Neural cell (in vitro differentiated cells): ENCODE measurements around the gene TMEM43. TPM values are rescaled to one million over a fixed set of nuclear protein-coding genes. Genes with fewer than 3 reads are reported as not detected.

Source experiments
- H2AFZ ChIP-seq: fragments of 200-600, 300-800 bp; sonication (generic), shearing (Covaris generic); 2 replicates; pipeline ENCODE4 v1.6.0; 2014; ENCODE audit warnings: low read depth, mild to moderate bottlenecking, antibody characterized with exemption, low read length, moderate library complexity
- H3F3A ChIP-seq: fragments of 200-600 bp; shearing (Covaris generic); 2 replicates; pipeline ENCODE4 v1.6.1; 2016; ENCODE audit warnings: mild to moderate bottlenecking, moderate library complexity, mixed read lengths, antibody characterized with exemption, low read length; ENCODE audit not compliant: insufficient read depth, poor library complexity, severe bottlenecking
- H3K27ac ChIP-seq: fragments of 200-600, 300-800 bp; sonication (generic), shearing (Covaris generic); 2 replicates; pipeline ENCODE4 v1.5.1; 2014; ENCODE audit warnings: mild to moderate bottlenecking, low read length, moderate library complexity
- H3K27me3 ChIP-seq: fragments of 300-800, 200-600 bp; sonication (generic), shearing (Covaris generic); 2 replicates; pipeline ENCODE4 v1.6.0; 2014; ENCODE audit warnings: mild to moderate bottlenecking, low read depth, low read length, moderate library complexity; ENCODE audit not compliant: insufficient read depth
- H3K36me3 ChIP-seq: fragments of 300-800, 200-600 bp; sonication (generic), shearing (Covaris generic); 2 replicates; pipeline ENCODE4 v1.5.1; 2014; ENCODE audit warnings: mild to moderate bottlenecking, antibody characterized with exemption, low read length, moderate library complexity; ENCODE audit not compliant: insufficient read depth
- H3K4me2 ChIP-seq: fragments of 300-800, 200-600 bp; sonication (generic), shearing (Covaris generic); 2 replicates; pipeline ENCODE4 v1.6.0; 2014; ENCODE audit warnings: mild to moderate bottlenecking, low read length
- H3K4me3 ChIP-seq: fragments of 300-800, 200-600 bp; sonication (generic), shearing (Covaris generic); 2 replicates; pipeline ENCODE4 v1.5.1; 2014; ENCODE audit warnings: mild to moderate bottlenecking, low read length, moderate library complexity
- H3K79me2 ChIP-seq: fragments of 200-600 bp; shearing (Covaris generic); replicated peaks from 2 replicates; pipeline ENCODE4 v1.6.0; 2014; ENCODE audit warnings: mild to moderate bottlenecking, low read length, moderate library complexity; ENCODE audit not compliant: insufficient read depth
- H3K9ac ChIP-seq: fragments of 300-800, 200-600 bp; sonication (generic), shearing (Covaris generic); 2 replicates; pipeline ENCODE4 v1.6.1; 2016; ENCODE audit warnings: mild to moderate bottlenecking, low read length, mixed read lengths
- H3K9me2 ChIP-seq: fragments of 200-600 bp; shearing (Covaris generic); 2 replicates; pipeline ENCODE4 v1.6.1; 2016; ENCODE audit warnings: mild to moderate bottlenecking, low read length, mixed read lengths; ENCODE audit not compliant: insufficient read depth
- H3K9me3 ChIP-seq: fragments of 200-600, 300-800 bp; sonication (generic), shearing (Covaris generic); 2 replicates; pipeline ENCODE4 v1.6.1; 2016; ENCODE audit warnings: mild to moderate bottlenecking, mixed run types, low read length, moderate library complexity, mixed read lengths
- H4K20me1 ChIP-seq: fragments of 200-600 bp; shearing (Covaris generic); 2 replicates; pipeline ENCODE4 v1.6.1; 2016; ENCODE audit warnings: mild to moderate bottlenecking, mixed run types; ENCODE audit not compliant: insufficient read depth
- EP300 ChIP-seq: fragments of 450-650 bp; conservative IDR thresholded peaks from 2 replicates; pipeline ENCODE4 v1.6.1; 2014; ENCODE audit warnings: antibody characterized with exemption, mild to moderate bottlenecking, moderate library complexity; ENCODE audit not compliant: poor library complexity, severe bottlenecking
- EZH2 ChIP-seq: fragments of 200-600, 300-800 bp; shearing (Covaris generic), sonication (generic); IDR thresholded peaks from 2 replicates; pipeline ENCODE4 v1.6.1; 2014; ENCODE audit warnings: antibody characterized with exemption, low read length, borderline replicate concordance, mild to moderate bottlenecking; ENCODE audit not compliant: insufficient read depth, poor library complexity, severe bottlenecking
- MXI1 ChIP-seq: fragments of 450-650 bp; conservative IDR thresholded peaks from 2 replicates; pipeline ENCODE4 v1.6.1; 2014; ENCODE audit warnings: antibody characterized with exemption, mild to moderate bottlenecking; ENCODE audit not compliant: poor library complexity, severe bottlenecking
- POLR2AphosphoS5 ChIP-seq: IDR thresholded peaks from 2 replicates; pipeline ENCODE4 v1.6.1; 2012
- RAD21 ChIP-seq: fragments of 450-650 bp; conservative IDR thresholded peaks from 2 replicates; pipeline ENCODE4 v1.6.1; 2014; ENCODE audit warnings: antibody characterized with exemption, mild to moderate bottlenecking, moderate library complexity
- SMC3 ChIP-seq: fragments of 450-650 bp; conservative IDR thresholded peaks from 2 replicates; pipeline ENCODE4 v1.6.1; 2014; ENCODE audit warnings: antibody characterized with exemption, mild to moderate bottlenecking, moderate library complexity; ENCODE audit not compliant: poor library complexity
- TAF1 ChIP-seq: IDR thresholded peaks from 2 replicates; pipeline ENCODE4 v1.6.1; 2012; ENCODE audit warnings: low read depth
- polyA plus RNA-seq: library from polyadenylated mRNA; depleted of rRNA; stranded (reverse); fragments of >200 nt; gene quantifications from 2 replicates; pipeline ENCODE4 v1.2.3, GENCODE V29; 2014
- TF ChIP-seq, protein P1 (sequence below): fragments of 450-650 bp; IDR thresholded peaks from 2 replicates; pipeline ENCODE4 v1.5.1; 2014; ENCODE audit warnings: antibody characterized with exemption, mild to moderate bottlenecking, moderate library complexity; ENCODE audit not compliant: poor library complexity, severe bottlenecking
- TF ChIP-seq, protein P2 (sequence below): IDR thresholded peaks from 2 replicates; pipeline ENCODE4 v1.6.1; 2012; ENCODE audit warnings: borderline replicate concordance

Gene TMEM43
- polyA plus RNA-seq, 1 donor from 2014 or later, result 61.3 TPM

DNA sequence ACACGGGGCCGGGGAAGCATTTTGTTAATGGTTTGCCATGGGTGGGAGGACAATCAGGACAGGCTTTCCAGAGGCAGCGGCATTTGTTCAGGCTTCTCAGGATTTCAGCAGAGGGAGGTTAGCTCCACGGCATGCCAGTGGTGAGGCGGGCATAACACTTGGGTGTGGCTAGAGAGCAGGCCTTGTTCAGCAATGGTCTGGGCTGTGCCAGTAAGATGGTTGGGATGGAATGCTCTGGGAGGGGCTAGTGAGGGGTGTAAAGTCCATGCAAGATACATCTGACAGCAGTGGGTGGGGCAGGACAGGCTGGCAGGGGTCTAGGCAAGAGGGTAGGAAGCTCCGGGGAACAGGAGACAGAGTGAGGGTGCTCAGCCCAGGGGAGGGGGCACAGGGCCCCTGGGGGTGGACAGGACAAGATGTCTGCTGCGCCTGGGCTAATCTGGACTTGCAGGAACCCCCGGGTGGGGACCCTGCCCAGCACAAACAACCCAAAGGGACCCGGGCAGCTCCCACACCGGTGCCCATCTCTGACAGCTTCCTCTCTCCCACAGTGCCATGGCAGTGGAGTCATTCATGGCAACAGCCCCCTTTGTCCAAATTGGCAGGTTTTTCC, 8.4 kb downstream of the TMEM43 start:
- Histone ChIP-seq H3K4me3 (no peak overlapping the region), H3K9me3 (no peaks in the 10 kb centered on the region), H3K79me2 (peaks cover 6% of the 10 kb centered on the region), H3F3A (no peaks in the 10 kb centered on the region), H3K9ac (no peak overlapping the region), H3K27ac (no peak overlapping the region), H4K20me1 (no peaks in the 10 kb centered on the region), H3K36me3 (peaks cover 7% of the 10 kb centered on the region), H2AFZ (no peak overlapping the region), H3K27me3 (no peaks in the 10 kb centered on the region), H3K9me2 (no peaks in the 10 kb centered on the region), H3K4me2 (no peak overlapping the region)
- no peak for TF ChIP-seq TAF1
- no peak for TF ChIP-seq EP300
- TF ChIP-seq RAD21, result no peak
- TF ChIP-seq, protein P1, sequence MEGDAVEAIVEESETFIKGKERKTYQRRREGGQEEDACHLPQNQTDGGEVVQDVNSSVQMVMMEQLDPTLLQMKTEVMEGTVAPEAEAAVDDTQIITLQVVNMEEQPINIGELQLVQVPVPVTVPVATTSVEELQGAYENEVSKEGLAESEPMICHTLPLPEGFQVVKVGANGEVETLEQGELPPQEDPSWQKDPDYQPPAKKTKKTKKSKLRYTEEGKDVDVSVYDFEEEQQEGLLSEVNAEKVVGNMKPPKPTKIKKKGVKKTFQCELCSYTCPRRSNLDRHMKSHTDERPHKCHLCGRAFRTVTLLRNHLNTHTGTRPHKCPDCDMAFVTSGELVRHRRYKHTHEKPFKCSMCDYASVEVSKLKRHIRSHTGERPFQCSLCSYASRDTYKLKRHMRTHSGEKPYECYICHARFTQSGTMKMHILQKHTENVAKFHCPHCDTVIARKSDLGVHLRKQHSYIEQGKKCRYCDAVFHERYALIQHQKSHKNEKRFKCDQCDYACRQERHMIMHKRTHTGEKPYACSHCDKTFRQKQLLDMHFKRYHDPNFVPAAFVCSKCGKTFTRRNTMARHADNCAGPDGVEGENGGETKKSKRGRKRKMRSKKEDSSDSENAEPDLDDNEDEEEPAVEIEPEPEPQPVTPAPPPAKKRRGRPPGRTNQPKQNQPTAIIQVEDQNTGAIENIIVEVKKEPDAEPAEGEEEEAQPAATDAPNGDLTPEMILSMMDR, result no peak
- TF ChIP-seq SMC3, result no peak
- no peak for TF ChIP-seq MXI1
- no peak for TF ChIP-seq POLR2AphosphoS5
- TF ChIP-seq, protein P2, sequence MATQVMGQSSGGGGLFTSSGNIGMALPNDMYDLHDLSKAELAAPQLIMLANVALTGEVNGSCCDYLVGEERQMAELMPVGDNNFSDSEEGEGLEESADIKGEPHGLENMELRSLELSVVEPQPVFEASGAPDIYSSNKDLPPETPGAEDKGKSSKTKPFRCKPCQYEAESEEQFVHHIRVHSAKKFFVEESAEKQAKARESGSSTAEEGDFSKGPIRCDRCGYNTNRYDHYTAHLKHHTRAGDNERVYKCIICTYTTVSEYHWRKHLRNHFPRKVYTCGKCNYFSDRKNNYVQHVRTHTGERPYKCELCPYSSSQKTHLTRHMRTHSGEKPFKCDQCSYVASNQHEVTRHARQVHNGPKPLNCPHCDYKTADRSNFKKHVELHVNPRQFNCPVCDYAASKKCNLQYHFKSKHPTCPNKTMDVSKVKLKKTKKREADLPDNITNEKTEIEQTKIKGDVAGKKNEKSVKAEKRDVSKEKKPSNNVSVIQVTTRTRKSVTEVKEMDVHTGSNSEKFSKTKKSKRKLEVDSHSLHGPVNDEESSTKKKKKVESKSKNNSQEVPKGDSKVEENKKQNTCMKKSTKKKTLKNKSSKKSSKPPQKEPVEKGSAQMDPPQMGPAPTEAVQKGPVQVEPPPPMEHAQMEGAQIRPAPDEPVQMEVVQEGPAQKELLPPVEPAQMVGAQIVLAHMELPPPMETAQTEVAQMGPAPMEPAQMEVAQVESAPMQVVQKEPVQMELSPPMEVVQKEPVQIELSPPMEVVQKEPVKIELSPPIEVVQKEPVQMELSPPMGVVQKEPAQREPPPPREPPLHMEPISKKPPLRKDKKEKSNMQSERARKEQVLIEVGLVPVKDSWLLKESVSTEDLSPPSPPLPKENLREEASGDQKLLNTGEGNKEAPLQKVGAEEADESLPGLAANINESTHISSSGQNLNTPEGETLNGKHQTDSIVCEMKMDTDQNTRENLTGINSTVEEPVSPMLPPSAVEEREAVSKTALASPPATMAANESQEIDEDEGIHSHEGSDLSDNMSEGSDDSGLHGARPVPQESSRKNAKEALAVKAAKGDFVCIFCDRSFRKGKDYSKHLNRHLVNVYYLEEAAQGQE, result no peak
- TF ChIP-seq EZH2, result no peak

DNA sequence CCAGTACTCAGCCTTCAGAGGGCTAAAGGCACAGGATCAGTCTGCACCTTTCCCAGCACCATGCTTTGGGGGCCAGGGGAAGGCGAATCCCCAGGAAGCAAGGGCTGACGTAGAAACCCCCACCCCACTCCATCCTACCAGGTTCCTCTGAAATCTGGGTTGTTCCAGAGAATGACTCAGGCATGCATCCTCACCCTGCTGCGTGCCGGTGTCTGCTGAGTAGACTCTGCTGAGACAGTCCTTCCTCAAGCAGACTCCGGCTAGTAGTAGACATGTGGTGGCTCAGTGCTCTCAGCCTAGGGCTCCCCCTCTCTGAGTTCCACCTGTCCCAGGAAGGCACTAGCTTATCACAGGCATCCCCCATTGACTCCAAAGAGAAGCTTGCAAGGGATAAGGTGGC, 9.0 kb downstream of the TMEM43 start:
- Histone ChIP-seq H3K79me2 (peaks cover under 1% of the 10 kb centered on the region), H3K27me3 (no peaks in the 10 kb centered on the region), H3K4me2 (no peak overlapping the region), H3K4me3 (no peak overlapping the region), H3K9me2 (no peaks in the 10 kb centered on the region), H4K20me1 (no peaks in the 10 kb centered on the region), H3K27ac (no peak overlapping the region), H3K9me3 (no peaks in the 10 kb centered on the region), H3K9ac (no peak overlapping the region), H2AFZ (no peak overlapping the region), H3F3A (no peaks in the 10 kb centered on the region), H3K36me3 (peaks cover 1% of the 10 kb centered on the region)
- TF ChIP-seq EP300 (no peak), TAF1 (no peak), RAD21 (no peak), EZH2 (no peak), POLR2AphosphoS5 (no peak), SMC3 (no peak), MXI1 (no peak)
- TF ChIP-seq, protein P1, result no peak
- TF ChIP-seq, protein P2, result no peak
